Colonic mucosa (tissue), 4 donors: ENCODE data around the gene FAM9C. TPM values are rescaled to one million over a fixed set of nuclear protein-coding genes. Genes with fewer than 3 reads are reported as not detected.

Experiments
- DNase-seq: peaks from one replicate; pipeline ENCODE4 v3.0.0-alpha.2; 2020
- H3K27ac ChIP-seq: fragments of 200-600 bp; one replicate; pipeline ENCODE4 v1.8.0; 2021
- H3K27me3 ChIP-seq: fragments of 200-600 bp; one replicate; pipeline ENCODE4 v1.8.0; 2021
- H3K36me3 ChIP-seq: fragments of 200-600 bp; one replicate; pipeline ENCODE4 v1.8.0; 2021
- H3K4me1 ChIP-seq: fragments of 200-600 bp; one replicate; pipeline ENCODE4 v1.8.0; 2021; ENCODE audit warnings: mild to moderate bottlenecking
- H3K4me3 ChIP-seq: fragments of 200-600 bp; one replicate; pipeline ENCODE4 v1.8.0; 2021
- H3K9ac ChIP-seq, 2 donors: one replicate each; pipeline ENCODE4 v1.7.0; 2013; ENCODE audit warnings: control low read depth in 2 of 2, low read depth in 2 of 2, low read length in 2 of 2
- H3K9me3 ChIP-seq: fragments of 200-600 bp; one replicate; pipeline ENCODE4 v1.8.0; 2021
- intact Hi-C: fragments of 100-400 bp; cut with DNase I; formaldehyde crosslinking; loops from one replicate; pipeline ENCODE4 v1.14.1; 2022
- total RNA-seq, 2 donors: library from RNA; stranded (reverse); fragmentation: NEBNext Ultra II Directional in 1 of 2; extraction: Animal tissue kit (Norgen Biotek cat#: 25700) in 1 of 2; gene quantifications; one replicate each; pipeline ENCODE4 v1.2.1, GENCODE V29; 2021
- TF ChIP-seq, protein P1 (sequence below): fragments of 200-600 bp; IDR thresholded peaks from one replicate; pipeline ENCODE4 v1.8.0; 2022; ENCODE audit warnings: antibody characterized with exemption, mild to moderate bottlenecking
- donor health status: healthy.
- donor health status: DM: no; HTN: no; CAD: no.
- donor health status: DM: no; HTN: no; CAD: no.

Gene FAM9C
- not detected for total RNA-seq

DNA sequence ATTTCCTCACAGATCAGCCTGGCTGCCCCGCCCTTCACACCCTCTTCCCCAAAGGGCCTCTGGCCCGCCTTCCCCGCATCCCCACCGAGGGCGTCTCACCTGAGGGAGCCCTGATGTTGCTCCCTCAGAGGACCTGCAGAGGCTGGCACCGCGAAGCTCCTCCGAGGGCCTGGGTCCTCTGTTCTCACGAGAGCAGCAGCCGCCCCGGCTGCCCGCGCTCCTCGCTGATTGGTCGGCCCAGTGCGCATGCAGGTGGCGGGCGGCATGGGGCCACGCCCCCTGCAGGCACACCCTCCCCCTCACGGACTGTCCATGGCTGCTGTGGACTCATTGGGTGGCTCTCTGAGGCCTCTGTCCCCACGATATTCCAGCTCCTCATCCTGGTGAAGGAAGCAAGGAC, at the start of gene FAM9C:
Gene FAM9C, minus strand, starts transcription at position 180 of the 400 bp plus-strand sequence. CDS start 831 bp downstream, outside the sequence.
- TF ChIP-seq, protein P1, sequence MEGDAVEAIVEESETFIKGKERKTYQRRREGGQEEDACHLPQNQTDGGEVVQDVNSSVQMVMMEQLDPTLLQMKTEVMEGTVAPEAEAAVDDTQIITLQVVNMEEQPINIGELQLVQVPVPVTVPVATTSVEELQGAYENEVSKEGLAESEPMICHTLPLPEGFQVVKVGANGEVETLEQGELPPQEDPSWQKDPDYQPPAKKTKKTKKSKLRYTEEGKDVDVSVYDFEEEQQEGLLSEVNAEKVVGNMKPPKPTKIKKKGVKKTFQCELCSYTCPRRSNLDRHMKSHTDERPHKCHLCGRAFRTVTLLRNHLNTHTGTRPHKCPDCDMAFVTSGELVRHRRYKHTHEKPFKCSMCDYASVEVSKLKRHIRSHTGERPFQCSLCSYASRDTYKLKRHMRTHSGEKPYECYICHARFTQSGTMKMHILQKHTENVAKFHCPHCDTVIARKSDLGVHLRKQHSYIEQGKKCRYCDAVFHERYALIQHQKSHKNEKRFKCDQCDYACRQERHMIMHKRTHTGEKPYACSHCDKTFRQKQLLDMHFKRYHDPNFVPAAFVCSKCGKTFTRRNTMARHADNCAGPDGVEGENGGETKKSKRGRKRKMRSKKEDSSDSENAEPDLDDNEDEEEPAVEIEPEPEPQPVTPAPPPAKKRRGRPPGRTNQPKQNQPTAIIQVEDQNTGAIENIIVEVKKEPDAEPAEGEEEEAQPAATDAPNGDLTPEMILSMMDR: no peak
- Histone ChIP-seq H3K27me3 (no peaks in the 10 kb centered on the region), H3K4me1 (no peaks in the 10 kb centered on the region), H3K9ac (no peak within 1 kb of the TSS), H3K4me3 (no peak within 1 kb of the TSS), H3K27ac (no peak within 1 kb of the TSS), H3K36me3 (no peaks in the 10 kb centered on the region), H3K9me3 (no peaks in the 10 kb centered on the region)
- intact Hi-C loops: no loop called here
- DNase-seq: no peak

DNA sequence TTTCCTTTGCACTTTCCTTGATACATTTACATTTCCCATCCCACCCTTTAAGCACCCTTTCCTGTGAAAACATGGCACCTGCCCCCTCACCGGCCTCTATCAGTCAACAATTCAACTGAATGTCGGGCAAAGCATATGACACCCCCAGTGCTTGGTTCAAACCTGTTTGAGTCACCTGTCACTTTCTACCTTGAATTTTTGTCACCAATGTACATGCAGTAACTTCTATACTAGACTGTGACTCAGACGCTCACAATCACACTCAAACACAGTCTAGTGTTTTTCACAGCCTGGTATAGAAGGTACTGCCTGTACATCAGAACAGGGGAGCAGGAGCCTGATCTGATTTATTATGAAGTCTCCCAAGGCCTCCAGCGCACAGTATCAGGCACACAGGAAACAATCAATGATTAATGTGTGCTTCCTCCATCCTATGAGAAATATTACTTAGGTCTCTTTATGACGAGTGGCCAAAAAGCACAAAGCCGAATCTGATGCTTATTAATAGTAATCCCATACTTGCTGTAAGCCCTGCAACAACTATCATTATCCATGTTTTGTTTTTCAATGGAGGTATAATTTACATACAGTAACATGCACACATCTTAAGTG, 49.2 kb upstream of the FAM9C start:
- intact Hi-C loops: loop anchor here (10.0 kb wide), 1 partner anchor 391 kb away; no protein-coding TSS in a partner anchor
- no peak overlapping the region for H3K9ac ChIP-seq
- no peaks in the 10 kb centered on the region for H3K27me3 ChIP-seq
- no peaks in the 10 kb centered on the region for H3K36me3 ChIP-seq
- no peaks in the 10 kb centered on the region for H3K4me1 ChIP-seq
- H3K27ac ChIP-seq: peak overlapping the region; percentile 3
- H3K9me3 ChIP-seq: no peaks in the 10 kb centered on the region
- TF ChIP-seq, protein P1: no peak
- H3K4me3 ChIP-seq: no peak overlapping the region
- DNase-seq: no peak

DNA sequence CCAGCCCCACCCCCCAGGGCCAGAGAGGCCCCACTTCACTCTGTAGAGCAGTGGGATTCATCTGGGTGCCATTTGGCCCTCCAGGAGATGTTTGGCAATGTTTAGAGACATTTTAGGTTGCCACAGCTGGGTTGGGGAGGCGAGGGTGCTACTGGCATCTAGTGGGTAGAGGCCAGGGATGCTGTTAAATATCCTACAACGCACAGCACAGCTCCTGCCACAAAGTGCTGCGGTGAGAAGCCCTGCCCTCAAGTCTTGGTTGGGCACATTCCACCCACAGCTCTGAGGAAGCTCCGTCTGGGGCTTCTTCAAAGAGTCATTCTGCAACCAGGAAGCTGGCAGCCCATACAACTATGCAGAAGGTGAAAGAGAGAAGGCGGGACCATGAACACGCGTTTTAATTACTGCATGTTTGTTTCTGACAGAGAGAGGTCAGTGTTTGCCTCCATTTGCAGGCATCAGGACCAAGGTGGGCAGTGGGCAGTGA, 48.1 kb upstream of the FAM9C start:
- peak overlapping the region; percentile 48 for H3K27ac ChIP-seq
- intact Hi-C loops: loop anchor here (10.0 kb wide), 1 partner anchor 392 kb away; no protein-coding TSS in a partner anchor

DNA sequence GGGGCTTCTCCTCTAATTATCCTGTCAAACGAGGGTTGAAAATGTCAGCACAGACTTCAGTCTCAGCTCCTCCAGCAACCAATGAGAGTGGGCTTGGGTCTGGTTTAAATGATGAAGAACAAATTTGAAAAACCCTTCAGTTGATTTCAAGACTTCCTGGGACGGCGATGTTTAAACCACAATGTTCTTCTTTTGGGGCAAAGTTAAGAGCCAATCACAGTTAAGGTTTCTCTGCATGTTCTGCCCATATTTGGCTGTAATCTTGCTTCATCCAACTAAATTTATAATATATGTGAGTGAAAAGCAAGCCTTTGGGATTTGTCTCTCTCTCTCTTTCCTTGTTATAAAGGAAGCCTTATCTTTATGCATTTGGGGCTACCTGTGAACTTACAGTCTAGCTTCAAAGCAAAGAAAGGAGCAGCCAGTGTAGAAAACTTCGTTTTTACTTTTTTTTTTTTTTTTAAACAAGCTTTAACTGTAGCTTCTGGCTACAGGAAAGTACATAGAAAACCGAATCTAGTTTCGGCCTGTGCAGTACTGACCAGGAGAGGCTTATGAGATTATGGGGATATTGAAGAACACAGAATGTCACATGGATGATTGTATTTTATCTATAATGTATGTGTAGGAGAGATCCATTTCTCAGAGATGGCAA, 46.8 kb upstream of the FAM9C start:
- no peak for DNase-seq
- Histone ChIP-seq H3K4me3 (no peak overlapping the region), H3K9ac (no peak overlapping the region), H3K36me3 (no peaks in the 10 kb centered on the region), H3K27me3 (no peaks in the 10 kb centered on the region), H3K4me1 (no peaks in the 10 kb centered on the region), H3K9me3 (no peaks in the 10 kb centered on the region), H3K27ac (peak overlapping the region; percentile 48)
- intact Hi-C loops: loop anchor here (10.0 kb wide), 1 partner anchor 394 kb away; no protein-coding TSS in a partner anchor
- TF ChIP-seq, protein P1: no peak

More for the DNA sequence above, 48.1 kb upstream of the FAM9C start:
- TF ChIP-seq, protein P1: peak; percentile 15
- Histone ChIP-seq H3K9ac (peak overlapping the region in 1 of 2 donors; percentile 48), H3K27me3 (no peaks in the 10 kb centered on the region), H3K9me3 (no peaks in the 10 kb centered on the region), H3K4me3 (no peak overlapping the region), H3K36me3 (no peaks in the 10 kb centered on the region), H3K4me1 (no peaks in the 10 kb centered on the region)
- peak; percentile 65 for DNase-seq

DNA sequence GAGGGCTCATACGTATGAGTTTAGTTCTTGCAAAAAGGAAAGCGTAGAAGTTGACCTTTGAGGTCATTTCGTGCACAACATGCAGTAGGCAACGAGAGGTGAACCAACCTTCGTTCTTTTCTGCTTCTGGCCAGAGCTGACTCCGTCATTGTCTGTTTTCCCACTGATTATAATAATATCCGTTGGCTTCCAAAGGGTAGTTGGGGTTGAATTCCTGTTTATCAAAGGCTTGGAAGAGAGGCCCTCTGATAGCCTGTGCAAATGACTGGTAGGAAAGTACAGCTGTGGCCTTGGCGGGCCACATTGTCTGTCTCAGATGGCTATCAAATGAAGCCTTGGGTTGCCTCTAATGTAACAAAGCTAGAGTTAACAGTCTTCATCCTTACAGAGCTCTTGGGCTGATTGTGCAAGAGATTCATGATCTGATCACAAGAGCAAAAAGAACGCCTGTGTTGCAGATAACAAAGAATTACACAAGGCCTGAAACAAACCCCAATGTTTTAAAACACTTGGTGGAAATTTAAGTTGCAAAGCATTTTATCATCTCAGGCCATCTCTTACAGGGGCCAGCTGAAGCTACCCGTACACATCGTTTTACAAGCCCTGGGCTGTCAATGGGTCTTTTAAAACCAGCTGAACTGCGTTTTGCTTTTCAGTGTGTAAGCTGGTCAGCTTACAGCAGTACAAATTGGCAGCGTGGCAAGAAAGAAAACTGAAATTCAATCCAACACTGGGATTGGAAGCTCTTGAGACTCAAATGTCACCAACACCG, 46.1 kb upstream of the FAM9C start:
- peak overlapping the region; percentile 48 for H3K27ac ChIP-seq
- intact Hi-C loops: loop anchor here (10.0 kb wide), 1 partner anchor 394 kb away; no protein-coding TSS in a partner anchor
- no peak overlapping the region for H3K9ac ChIP-seq
- H3K9me3 ChIP-seq: no peaks in the 10 kb centered on the region
- no peaks in the 10 kb centered on the region for H3K4me1 ChIP-seq
- DNase-seq: no peak
- no peak overlapping the region for H3K4me3 ChIP-seq
- H3K36me3 ChIP-seq: no peaks in the 10 kb centered on the region
- TF ChIP-seq, protein P1: no peak
- H3K27me3 ChIP-seq: no peaks in the 10 kb centered on the region
